H1 (cell line): ENCODE data around the gene CABP2. TPM values are rescaled to one million over a fixed set of nuclear protein-coding genes. Genes with fewer than 3 reads are reported as not detected.

ENCODE experiments used
- CTCF ChIA-PET: fragments of 300-600 bp; sonication (Branson Sonifier 250); formaldehyde crosslinking; loops from one replicate; lab custom pipeline; 2021; ENCODE audit not compliant: partially characterized antibody; lab: Charles Lee
- POLR2A ChIA-PET: fragments of 300-600 bp; sonication (Branson Sonifier 250); formaldehyde crosslinking; loops from one replicate; lab custom pipeline; 2021; ENCODE audit warnings: inconsistent platforms; ENCODE audit not compliant: partially characterized antibody; lab: Charles Lee
- DNase-seq, 2 experiments: peaks; one replicate each; pipeline versions ENCODE4 v3.0.0 to v3.0.0-alpha.2; 2010 to 2022; ENCODE audit warnings: low spot score in 2 of 2, low read depth in 1 of 2, mixed read lengths in 1 of 2
- FAIRE-seq: peaks from 2 replicates; lab custom pipeline; 2011; peaks lifted over from hg19 to GRCh38; lab: Jason Lieb, UNC
- H2AFZ ChIP-seq: 2 replicates; pipeline ENCODE4 v1.8.1; 2012; ENCODE audit warnings: low read length, inconsistent platforms
- H2AK5ac ChIP-seq: 2 replicates; pipeline ENCODE4 v1.6.1; 2013; ENCODE audit warnings: low read depth, low read length
- H2BK120ac ChIP-seq: replicated peaks from 2 replicates; pipeline ENCODE3; 2013; ENCODE audit warnings: low read depth, low read length, inconsistent platforms
- H2BK12ac ChIP-seq: 2 replicates; pipeline ENCODE4 v1.6.1; 2013; ENCODE audit warnings: low read depth, low read length
- H2BK15ac ChIP-seq: 2 replicates; pipeline ENCODE4 v1.6.1; 2013; ENCODE audit warnings: low read length
- H2BK20ac ChIP-seq: 2 replicates; pipeline ENCODE4 v1.6.1; 2013; ENCODE audit warnings: low read length
- H2BK5ac ChIP-seq: 2 replicates; pipeline ENCODE4 v1.6.1; 2013; ENCODE audit warnings: low read depth, low read length
- H3K14ac ChIP-seq: 2 replicates; pipeline ENCODE4 v1.6.1; 2013; ENCODE audit warnings: inconsistent platforms; ENCODE audit not compliant: insufficient read length
- H3K18ac ChIP-seq: 2 replicates; pipeline ENCODE4 v1.6.1; 2013; ENCODE audit warnings: low read length; ENCODE audit errors: extremely low read depth
- H3K23ac ChIP-seq: 2 replicates; pipeline ENCODE4 v1.6.1; 2013; ENCODE audit warnings: inconsistent platforms; ENCODE audit not compliant: insufficient read length
- H3K23me2 ChIP-seq: 2 replicates; pipeline ENCODE4 v1.6.1; 2013; ENCODE audit warnings: low read depth, low read length
- H3K27ac ChIP-seq: 2 replicates; pipeline ENCODE4 v1.6.1; 2011; ENCODE audit warnings: low read depth, low read length, inconsistent platforms
- H3K27me3 ChIP-seq, 4 experiments: replicated peaks in 1 of 4; 1 replicate in 1 of 4; 2 replicates in 3 of 4; pipeline versions ENCODE4 v1.6.1 to v1.8.1; 2011 to 2013; ENCODE audit warnings: low read length in 3 of 4, mild to moderate bottlenecking in 3 of 4, inconsistent platforms in 2 of 4, mixed read lengths in 2 of 4, moderate library complexity in 1 of 4; ENCODE audit not compliant: control insufficient read depth in 3 of 4, insufficient read depth in 3 of 4; ENCODE audit errors: extremely low read depth in 1 of 4
- H3K36me3 ChIP-seq, 4 experiments: 2 replicates each; pipeline versions ENCODE4 v1.6.1 to v1.8.1; 2011 to 2013; ENCODE audit warnings: mild to moderate bottlenecking in 4 of 4, low read length in 3 of 4, moderate library complexity in 2 of 4, control low read depth in 1 of 4, inconsistent platforms in 1 of 4; ENCODE audit not compliant: insufficient read depth in 4 of 4, control insufficient read depth in 2 of 4
- H3K4ac ChIP-seq: replicated peaks from 2 replicates; pipeline ENCODE3; 2013; ENCODE audit warnings: low read length, low read depth, mixed read lengths, inconsistent platforms; ENCODE audit not compliant: insufficient read length
- H3K4me1 ChIP-seq, 4 experiments: replicated peaks in 1 of 4; 1 replicate in 1 of 4; 2 replicates in 3 of 4; pipeline versions ENCODE4 v1.6.1 to v1.8.1; 2011 to 2013; ENCODE audit warnings: low read length in 3 of 4, inconsistent platforms in 2 of 4, mixed read lengths in 1 of 4; ENCODE audit not compliant: insufficient read depth in 4 of 4, control insufficient read depth in 3 of 4
- H3K4me2 ChIP-seq, 2 experiments: 2 replicates each; pipeline versions ENCODE4 v1.6.1 to v1.8.1; 2011 to 2013; ENCODE audit warnings: low read depth in 2 of 2, low read length in 2 of 2, control low read depth in 1 of 2, inconsistent platforms in 1 of 2, mild to moderate bottlenecking in 1 of 2; ENCODE audit not compliant: insufficient read depth in 1 of 2
- H3K4me3 ChIP-seq, 4 experiments: fragments of 200-600, 300-600 bp in 1 of 4; sonication (generic), shearing (Covaris generic), sonication (Bioruptor Twin) in 1 of 4; 2 replicates each; pipeline versions ENCODE4 v1.5.1 to v1.8.1; 2011 to 2016; ENCODE audit warnings: low read length in 4 of 4, low read depth in 3 of 4, control low read depth in 2 of 4, inconsistent platforms in 2 of 4, mild to moderate bottlenecking in 2 of 4, mixed read lengths in 1 of 4, moderate library complexity in 1 of 4; ENCODE audit not compliant: insufficient read depth in 2 of 4; ENCODE audit errors: extremely low read depth in 1 of 4
- H3K56ac ChIP-seq: replicated peaks from 2 replicates; pipeline ENCODE3; 2013; ENCODE audit warnings: low read depth, mild to moderate bottlenecking, mixed read lengths, low read length, inconsistent platforms; ENCODE audit not compliant: insufficient read length
- H3K79me1 ChIP-seq: 2 replicates; pipeline ENCODE4 v1.6.1; 2013; ENCODE audit warnings: low read depth, low read length, control low read depth
- H3K79me2 ChIP-seq, 2 experiments: 2 replicates each; pipeline versions ENCODE4 v1.6.1 to v1.8.1; 2012 to 2013; ENCODE audit warnings: low read length in 2 of 2, mild to moderate bottlenecking in 2 of 2, inconsistent platforms in 1 of 2; ENCODE audit not compliant: insufficient read depth in 2 of 2, control insufficient read depth in 1 of 2
- H3K9ac ChIP-seq, 4 experiments: replicated peaks in 1 of 4; 1 replicate in 1 of 4; 2 replicates in 3 of 4; pipeline versions ENCODE4 v1.6.1 to v1.8.1; 2011 to 2013; ENCODE audit warnings: low read depth in 3 of 4, low read length in 3 of 4, control low read depth in 2 of 4, mild to moderate bottlenecking in 2 of 4, moderate library complexity in 2 of 4, inconsistent platforms in 1 of 4; ENCODE audit errors: extremely low read depth in 1 of 4
- H3K9me3 ChIP-seq, 2 experiments: 2 replicates each; pipeline versions ENCODE4 v1.6.1 to v1.8.1; 2012 to 2013; ENCODE audit warnings: mild to moderate bottlenecking in 2 of 2, moderate library complexity in 2 of 2, control low read depth in 1 of 2, inconsistent platforms in 1 of 2, low read depth in 1 of 2, low read length in 1 of 2, mixed read lengths in 1 of 2; ENCODE audit not compliant: insufficient read depth in 2 of 2
- H4K20me1 ChIP-seq, 2 experiments: replicated peaks in 1 of 2; 2 replicates each; pipeline versions ENCODE3 to v1.8.1; 2011 to 2013; ENCODE audit warnings: inconsistent platforms in 2 of 2, low read length in 2 of 2, mild to moderate bottlenecking in 1 of 2; ENCODE audit not compliant: insufficient read depth in 2 of 2, control insufficient read depth in 1 of 2
- H4K5ac ChIP-seq: 2 replicates; pipeline ENCODE4 v1.6.1; 2013; ENCODE audit warnings: low read length, low read depth, mixed read lengths, inconsistent platforms; ENCODE audit not compliant: insufficient read length
- H4K8ac ChIP-seq: 2 replicates; pipeline ENCODE4 v1.8.0; 2013; ENCODE audit warnings: mild to moderate bottlenecking, moderate library complexity, low read length, inconsistent platforms; ENCODE audit not compliant: insufficient read depth; ENCODE audit errors: extremely low read depth
- H4K91ac ChIP-seq: replicated peaks from 2 replicates; pipeline ENCODE3; 2013; ENCODE audit warnings: low read length, mixed read lengths, inconsistent platforms; ENCODE audit not compliant: insufficient read length
- BRCA1 ChIP-seq: IDR thresholded peaks from 2 replicates; pipeline ENCODE4 v1.6.1; 2012; ENCODE audit warnings: low read depth, low read length, improper control_type of control experiment
- GABPA ChIP-seq: IDR thresholded peaks from 2 replicates; pipeline ENCODE4 v1.6.1; 2011; ENCODE audit warnings: mild to moderate bottlenecking, low read length, moderate library complexity, borderline replicate concordance; ENCODE audit not compliant: insufficient read depth
- JUND ChIP-seq: IDR thresholded peaks from 2 replicates; pipeline ENCODE4 v1.6.1; 2011; ENCODE audit warnings: mild to moderate bottlenecking, improper control_type of control experiment, low read length
- KDM1A ChIP-seq: fragments of 200-600, 300-600 bp; sonication (generic); IDR thresholded peaks from 2 replicates; pipeline ENCODE4 v1.7.1; 2016; ENCODE audit warnings: mild to moderate bottlenecking, low read length, borderline replicate concordance
- POU5F1 ChIP-seq: IDR thresholded peaks from 2 replicates; pipeline ENCODE4 v1.6.1; 2011; ENCODE audit warnings: low read depth, mild to moderate bottlenecking, low read length, moderate library complexity
- RBBP5 ChIP-seq: IDR thresholded peaks from 2 replicates; pipeline ENCODE4 v1.7.1; 2012; ENCODE audit warnings: low read depth, mild to moderate bottlenecking, inconsistent platforms, low read length, moderate library complexity, borderline replicate concordance
- RNF2 ChIP-seq: fragments of 200-900, 300-1000 bp; sonication (generic); IDR thresholded peaks from 2 replicates; pipeline ENCODE4 v1.7.1; 2016; ENCODE audit warnings: borderline replicate concordance, low read depth, mild to moderate bottlenecking, antibody characterized with exemption, low read length; ENCODE audit not compliant: poor library complexity, severe bottlenecking; ENCODE audit errors: missing control alignments
- SP1 ChIP-seq: IDR thresholded peaks from 2 replicates; pipeline ENCODE4 v1.6.1; 2011; ENCODE audit warnings: low read depth, low read length
- SP4 ChIP-seq: IDR thresholded peaks from 2 replicates; pipeline ENCODE4 v1.6.1; 2012; ENCODE audit warnings: low read length, inconsistent platforms
- WGBS, 2 experiments: shearing (Covaris generic) in 1 of 2; methylation state at CpG; one replicate each; pipeline versions ENCODE4 v1.1.6 to v1.1.7; 2013 to 2015; ENCODE audit warnings: low lambda C conversion rate in 2 of 2, mixed read lengths in 2 of 2, inconsistent platforms in 1 of 2, low coverage in 1 of 2, missing lambda C conversion rate in 1 of 2; ENCODE audit not compliant: insufficient replicate concordance in 2 of 2, insufficient coverage in 1 of 2, insufficient read length in 1 of 2; ENCODE audit errors: extremely low coverage in 1 of 2, missing lambda C conversion rate in 1 of 2; 5-methylcytosine and 5-hydroxymethylcytosine counted together
- polyA plus RNA-seq, 7 experiments: library from polyadenylated mRNA; depleted of rRNA in 3 of 7; stranded (reverse) in 5 of 7; unstranded in 2 of 7; fragments of >200 nt in 5 of 7; fragments of 200-250 nt in 2 of 7; gene quantifications; 1 replicate in 5 of 7; 2 replicates in 1 of 7; 4 replicates in 1 of 7; pipeline versions ENCODE4 v1.2.1 to v1.2.3, GENCODE V29; 2011 to 2013; ENCODE audit warnings: missing spikeins in 2 of 7, mixed read lengths in 2 of 7
- total RNA-seq: library from RNA; stranded (reverse); fragmentation: NEBNext Ultra II Directional; extraction: Animal tissue kit (Norgen Biotek cat#: 25700); gene quantifications from 2 replicates; pipeline ENCODE4 v1.2.1, GENCODE V29; 2021

CABP2 gene
- total and polyA plus RNA-seq, 2 of the 8 experiments (the other 6 are each of a cell fraction or from before 2014, with no cell fraction given) = not detected

DNA sequence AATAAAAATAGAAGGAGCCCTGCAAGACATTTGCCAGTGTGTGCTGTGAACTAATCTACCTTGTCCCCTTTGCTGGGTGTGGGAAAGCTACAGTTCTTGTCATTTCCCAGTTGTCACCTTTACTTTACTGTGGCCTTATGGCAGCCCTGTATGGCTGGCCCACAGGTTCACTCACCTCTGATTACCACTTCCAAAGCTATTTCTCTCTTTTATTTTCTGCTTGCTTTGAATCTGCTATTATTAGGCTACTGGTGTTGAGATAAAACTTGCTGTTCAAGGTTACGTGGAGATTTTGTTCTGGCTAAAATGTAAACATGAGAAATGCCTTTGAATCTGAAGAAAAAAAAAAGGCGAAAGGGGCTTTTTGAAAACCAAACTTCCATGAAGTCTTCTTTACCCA is 9.6 kb upstream of the CABP2 start:
- ChIA-PET POLR2A (no interaction called here), CTCF (no interaction called here)
- H2AFZ ChIP-seq = no peak overlapping the region
- H3K23ac ChIP-seq = no peak overlapping the region
- no peak overlapping the region for H3K9ac ChIP-seq
- H3K23me2 ChIP-seq = no peaks in the 10 kb centered on the region
- H3K4me2 ChIP-seq = no peak overlapping the region
- peaks cover 29 to 34% of the 10 kb centered on the region in 2 experiments for H3K9me3 ChIP-seq
- no peaks in the 10 kb centered on the region for H4K20me1 ChIP-seq
- no peaks in the 10 kb centered on the region for H3K79me2 ChIP-seq
- no peaks in the 10 kb centered on the region for H3K27me3 ChIP-seq
- no peak overlapping the region for H3K56ac ChIP-seq
- H2AK5ac ChIP-seq = no peak overlapping the region
- H2BK12ac ChIP-seq = no peak overlapping the region
- WGBS, 2 experiments = 74% methylated on average over 2 of the region's 2 CpGs; no CpG with 5 or more reads in 1 of the 2 experiments
- no peak overlapping the region for H3K27ac ChIP-seq
- no peak overlapping the region for H3K4ac ChIP-seq
- H2BK15ac ChIP-seq = no peak overlapping the region
- H3K4me3 ChIP-seq = no peak overlapping the region
- no peak overlapping the region for H3K14ac ChIP-seq
- DNase-seq = no peak
- no peak for TF ChIP-seq GABPA
- no peak for TF ChIP-seq SP4
- no peak for TF ChIP-seq RNF2
- TF ChIP-seq KDM1A = no peak
- no peak for TF ChIP-seq SP1
- no peak for TF ChIP-seq RBBP5
- TF ChIP-seq JUND = no peak
- no peak for TF ChIP-seq BRCA1
- TF ChIP-seq POU5F1 = no peak
- no peaks in the 10 kb centered on the region for H3K36me3 ChIP-seq
- H4K8ac ChIP-seq = no peak overlapping the region
- no peak for FAIRE-seq
- no peaks in the 10 kb centered on the region for H3K79me1 ChIP-seq
- H2BK5ac ChIP-seq = no peak overlapping the region
- no peaks in the 10 kb centered on the region; a peak in 1 of 7 replicates for H3K4me1 ChIP-seq
- no peak overlapping the region for H2BK120ac ChIP-seq
- no peak overlapping the region for H3K18ac ChIP-seq
- H4K91ac ChIP-seq = no peak overlapping the region
- no peak overlapping the region for H4K5ac ChIP-seq
- no peak overlapping the region for H2BK20ac ChIP-seq
